Spleen (tissue), 11 donors: ENCODE results near the gene MYBPC3. TPM values are rescaled to one million over a fixed set of nuclear protein-coding genes. Genes with fewer than 3 reads are reported as not detected.

Source experiments
- DNase-seq: peaks from one replicate; pipeline ENCODE4 v3.0.0-alpha.2; 2020
- H3K27ac ChIP-seq, 8 donors: fragments of 200-600 bp; sonication (generic) in 7 of 8; 1 replicate in 4 of 8; 2 replicates in 4 of 8; pipeline versions ENCODE4 v1.5.0 to v1.8.0; 2016 to 2021; ENCODE audit warnings: inconsistent platforms in 4 of 8, mild to moderate bottlenecking in 4 of 8, moderate library complexity in 1 of 8
- H3K27me3 ChIP-seq, 7 donors: fragments of 200-600 bp; sonication (generic) in 6 of 7; replicated peaks in 1 of 7; 1 replicate in 4 of 7; 2 replicates in 3 of 7; pipeline versions ENCODE4 v1.5.0 to v1.8.0; 2016 to 2021; ENCODE audit warnings: inconsistent platforms in 3 of 7, mild to moderate bottlenecking in 1 of 7
- H3K36me3 ChIP-seq, 6 donors: fragments of 200-600 bp; sonication (generic) in 5 of 6; 1 replicate in 4 of 6; 2 replicates in 2 of 6; pipeline versions ENCODE4 v1.5.0 to v1.8.0; 2016 to 2021; ENCODE audit warnings: inconsistent platforms in 2 of 6
- H3K4me1 ChIP-seq, 6 donors: fragments of 200-600 bp; sonication (generic) in 5 of 6; 1 replicate in 3 of 6; 2 replicates in 3 of 6; pipeline versions ENCODE4 v1.5.0 to v1.8.0; 2016 to 2021; ENCODE audit warnings: inconsistent platforms in 3 of 6
- H3K4me3 ChIP-seq, 8 donors: fragments of 200-600 bp; sonication (generic) in 7 of 8; 1 replicate in 4 of 8; 2 replicates in 4 of 8; pipeline versions ENCODE4 v1.5.0 to v1.8.0; 2016 to 2021; ENCODE audit warnings: inconsistent platforms in 4 of 8, mild to moderate bottlenecking in 4 of 8, moderate library complexity in 2 of 8
- H3K9me3 ChIP-seq, 8 donors: fragments of 200-600 bp; sonication (generic) in 7 of 8; 1 replicate in 4 of 8; 2 replicates in 4 of 8; pipeline versions ENCODE4 v1.5.0 to v1.8.0; 2016 to 2021; ENCODE audit warnings: inconsistent platforms in 4 of 8
- POLR2A ChIP-seq, 3 donors: fragments of 450-650 bp; IDR thresholded peaks; one replicate each; pipeline ENCODE4 v1.5.1; 2017; ENCODE audit warnings: antibody characterized with exemption in 3 of 3, mild to moderate bottlenecking in 1 of 3
- POLR2AphosphoS5 ChIP-seq, 3 donors: sonication (generic); formaldehyde crosslinking; IDR thresholded peaks; one replicate each; pipeline ENCODE4 v1.5.1; 2017; ENCODE audit warnings: antibody characterized with exemption in 3 of 3
- WGBS, 5 donors: extraction: QIAGEN DNeasy Blood & Tissue Kit in 3 of 5; methylation state at CpG; one replicate each; pipeline versions ENCODE4 v1.1.5 to v1.1.7; 2013 to 2018; 5-methylcytosine and 5-hydroxymethylcytosine counted together
- intact Hi-C: fragments of 100-400 bp; cut with DNase I; formaldehyde crosslinking; loops from one replicate; pipeline ENCODE4 v1.15.0; 2023; ENCODE audit warnings: low total_unique reads
- polyA plus RNA-seq, 3 donors: library from polyadenylated mRNA; stranded (reverse); fragments of 200-250 nt; gene quantifications; one replicate each; pipeline ENCODE4 v1.2.1, GENCODE V29; 2013
- total RNA-seq, 7 donors: library from RNA; depleted of rRNA in 3 of 7; stranded (reverse); fragments of >200 nt in 3 of 7; fragmentation: NEBNext Ultra II Directional in 4 of 7; extraction: Animal tissue kit (Norgen Biotek cat#: 25700) in 4 of 7; gene quantifications; one replicate each; pipeline versions ENCODE4 v1.1.0 to v1.2.1, GENCODE V29; 2016 to 2021
- TF ChIP-seq, protein P1 (sequence below), 11 experiments: fragments of 200-600 bp in 7 of 11; fragments of 450-650 bp in 4 of 11; sonication (generic) in 4 of 11; IDR thresholded peaks in 8 of 11; conservative IDR thresholded peaks in 3 of 11; 1 replicate in 7 of 11; 2 replicates in 4 of 11; pipeline versions ENCODE4 v1.4.0 to v1.8.0; 2016 to 2021; ENCODE audit warnings: antibody characterized with exemption in 11 of 11, inconsistent platforms in 4 of 11, mild to moderate bottlenecking in 1 of 11
- donor health status: healthy with polysubstance abuse.
- donor health status: DM: no; HTN: no; CAD: no; lungs with moderate emphysema.
- donor health status: DM: no; HTN: no; CAD: no.
- donor health status: Bipolar disorder and iron deficiency.
- donor health status: healthy.
- donor health status: DM: no; HTN: no; CAD: no.
- donor health status: DM: yes; HTN: yes; CAD: no.

MYBPC3 gene
- total and polyA plus RNA-seq, 10 donors, result 0.49 to 4.7 (median 1.5) TPM

- Histone ChIP-seq H3K4me1 (peaks cover 0 to 98% (median 20%) of the 10 kb centered on the region in 6 donors), H3K27ac (no peak overlapping the region), H3K36me3 (peaks cover 0 to 93% (median 14%) of the 10 kb centered on the region in 6 donors), H3K27me3 (no peaks in the 10 kb centered on the region), H3K4me3 (no peak overlapping the region), H3K9me3 (no peaks in the 10 kb centered on the region)
- WGBS, 5 donors, result 47 to 75% (median 64%) methylated on average over 1 of the region's 1 CpG
- no peak for DNase-seq
- intact Hi-C loops, result no loop called here
- TF ChIP-seq, protein P1, sequence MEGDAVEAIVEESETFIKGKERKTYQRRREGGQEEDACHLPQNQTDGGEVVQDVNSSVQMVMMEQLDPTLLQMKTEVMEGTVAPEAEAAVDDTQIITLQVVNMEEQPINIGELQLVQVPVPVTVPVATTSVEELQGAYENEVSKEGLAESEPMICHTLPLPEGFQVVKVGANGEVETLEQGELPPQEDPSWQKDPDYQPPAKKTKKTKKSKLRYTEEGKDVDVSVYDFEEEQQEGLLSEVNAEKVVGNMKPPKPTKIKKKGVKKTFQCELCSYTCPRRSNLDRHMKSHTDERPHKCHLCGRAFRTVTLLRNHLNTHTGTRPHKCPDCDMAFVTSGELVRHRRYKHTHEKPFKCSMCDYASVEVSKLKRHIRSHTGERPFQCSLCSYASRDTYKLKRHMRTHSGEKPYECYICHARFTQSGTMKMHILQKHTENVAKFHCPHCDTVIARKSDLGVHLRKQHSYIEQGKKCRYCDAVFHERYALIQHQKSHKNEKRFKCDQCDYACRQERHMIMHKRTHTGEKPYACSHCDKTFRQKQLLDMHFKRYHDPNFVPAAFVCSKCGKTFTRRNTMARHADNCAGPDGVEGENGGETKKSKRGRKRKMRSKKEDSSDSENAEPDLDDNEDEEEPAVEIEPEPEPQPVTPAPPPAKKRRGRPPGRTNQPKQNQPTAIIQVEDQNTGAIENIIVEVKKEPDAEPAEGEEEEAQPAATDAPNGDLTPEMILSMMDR (IDR thresholded peaks at IDR 0.05 in 8 of 11, conservative IDR thresholded peaks at IDR 0.05 in 3 of 11), result no peak
- TF ChIP-seq POLR2AphosphoS5 (IDR thresholded peaks at IDR 0.05), result no peak
- no peak for TF ChIP-seq POLR2A (IDR thresholded peaks at IDR 0.05)
These were observed 13.6 kb upstream of the MYBPC3 start for GRCh38 chr11:47366020-47366490.

DNA sequence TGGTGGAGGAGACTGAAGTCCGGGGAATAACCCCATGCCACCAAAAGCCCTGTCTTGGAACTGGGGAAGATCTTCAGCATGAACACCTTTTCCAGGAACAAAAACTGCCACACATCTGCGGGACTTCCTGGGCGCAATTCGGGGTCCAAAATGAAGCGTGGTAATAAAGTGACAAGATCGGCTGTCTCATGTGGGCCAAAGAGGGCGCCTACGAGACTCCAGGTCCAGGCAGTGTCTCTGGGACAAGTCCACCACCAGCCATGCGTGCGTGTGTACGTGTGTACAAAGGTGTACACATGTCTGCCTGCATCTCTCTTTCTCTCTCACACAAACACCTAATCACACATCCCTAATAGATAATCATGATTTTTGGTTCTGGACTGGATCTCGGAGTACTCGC, 8.9 kb upstream of the MYBPC3 start:
- WGBS, 5 donors, result 75 to 89% (median 82%) methylated on average over 13 of the region's 13 CpGs
- DNase-seq, result peak; percentile 54
- intact Hi-C loops, result no loop called here

DNA sequence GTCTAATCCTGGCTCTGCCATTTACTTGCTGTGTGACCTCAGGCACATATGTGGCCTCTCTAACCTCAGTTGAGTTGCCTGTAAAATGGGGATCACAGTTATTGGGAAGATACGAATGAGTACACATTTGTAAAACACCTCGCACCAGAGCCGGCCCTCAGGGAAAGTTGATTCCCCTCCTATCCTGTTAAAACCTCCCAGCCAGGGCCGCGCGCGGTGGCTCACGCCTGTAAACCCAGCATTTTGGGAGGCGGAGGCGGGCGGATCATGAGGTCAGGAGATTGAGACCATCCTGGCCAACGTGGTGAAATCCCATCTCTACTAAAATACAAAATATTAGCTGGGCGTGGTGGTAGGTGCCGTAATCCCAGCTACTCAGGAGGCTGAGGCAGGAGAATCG, 7.8 kb upstream of the MYBPC3 start:
- WGBS, 5 donors, result 85 to 94% (median 90%) methylated on average over 15 of the region's 15 CpGs
- H3K36me3 ChIP-seq, result peaks cover 0 to 89% (median 13%) of the 10 kb centered on the region in 6 donors
- TF ChIP-seq POLR2AphosphoS5 (IDR thresholded peaks at IDR 0.05) (no peak), POLR2A (IDR thresholded peaks at IDR 0.05) (no peak)
- TF ChIP-seq, protein P1 (IDR thresholded peaks at IDR 0.05 in 8 of 11, conservative IDR thresholded peaks at IDR 0.05 in 3 of 11), result no peak
- H3K9me3 ChIP-seq, result no peaks in the 10 kb centered on the region
- DNase-seq, result peak; percentile 66
- H3K4me1 ChIP-seq, result peaks cover 0 to 69% (median 34%) of the 10 kb centered on the region in 6 donors
- H3K4me3 ChIP-seq, result no peak overlapping the region
- no peaks in the 10 kb centered on the region for H3K27me3 ChIP-seq
- intact Hi-C loops, result no loop called here
- peak overlapping the region in 3 of 8 donors; percentile 14 to 70 (median 56) for H3K27ac ChIP-seq

More for the DNA sequence above, 8.9 kb upstream of the MYBPC3 start:
- Histone ChIP-seq H3K4me3 (no peak overlapping the region), H3K4me1 (peaks cover 0 to 80% (median 36%) of the 10 kb centered on the region in 6 donors), H3K27me3 (no peaks in the 10 kb centered on the region), H3K27ac (peak overlapping the region in 3 of 8 donors; percentile 14 to 70 (median 36)), H3K9me3 (no peaks in the 10 kb centered on the region), H3K36me3 (peaks cover 0 to 89% (median 15%) of the 10 kb centered on the region in 6 donors)
- TF ChIP-seq, protein P1 (IDR thresholded peaks at IDR 0.05 in 8 of 11, conservative IDR thresholded peaks at IDR 0.05 in 3 of 11), result no peak
- no peak for TF ChIP-seq POLR2AphosphoS5 (IDR thresholded peaks at IDR 0.05)

DNA sequence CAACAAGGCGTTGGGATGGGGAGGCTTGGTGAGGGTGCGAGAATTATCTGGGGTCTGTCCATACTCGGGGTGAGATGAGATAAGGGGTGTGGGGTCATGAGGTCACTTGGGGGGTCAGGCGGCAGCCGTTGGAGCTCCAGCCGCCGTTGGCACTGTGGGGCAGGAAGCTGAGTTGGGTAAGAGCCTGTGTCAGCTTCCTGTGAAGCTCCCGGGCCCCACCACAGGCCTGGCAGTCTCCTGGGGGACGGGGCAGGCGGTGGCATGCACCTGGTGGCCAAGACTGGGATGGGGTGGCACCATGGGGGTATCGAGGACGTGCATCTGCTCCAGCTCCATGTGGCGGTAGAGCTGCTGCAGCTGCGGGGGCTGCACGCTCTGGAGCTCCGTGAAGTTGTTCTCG, 7.1 kb upstream of the MYBPC3 start:
- Histone ChIP-seq H3K4me3 (peak overlapping the region in 2 of 8 donors; percentile 2 to 32), H3K9me3 (no peaks in the 10 kb centered on the region), H3K27ac (peak overlapping the region in 3 of 8 donors; percentile 14 to 70 (median 56)), H3K27me3 (no peaks in the 10 kb centered on the region), H3K36me3 (peaks cover 0 to 89% (median 17%) of the 10 kb centered on the region in 6 donors), H3K4me1 (peaks cover 0 to 65% (median 32%) of the 10 kb centered on the region in 6 donors)
- intact Hi-C loops, result no loop called here
- peak; percentile 85 for DNase-seq
- TF ChIP-seq POLR2AphosphoS5 (IDR thresholded peaks at IDR 0.05), result peak; percentile 34 to 78 (median 36)
- no peak for TF ChIP-seq POLR2A (IDR thresholded peaks at IDR 0.05)
- 25 to 48% (median 29%) methylated on average over 17 of the region's 17 CpGs for WGBS, 5 donors
